Neutrophil (primary cell): ENCODE data around the gene BMPR1A.
"Not testable (repeated sequence)": the region's sequence is repeated elsewhere in the genome, so short reads cannot be mapped to it uniquely, and the experiment has no call there.

Experiments
- H3K27ac ChIP-seq: fragments of 200-600 bp; sonication (generic); 2 replicates; pipeline ENCODE4 v1.5.1; 2016; ENCODE audit warnings: mild to moderate bottlenecking, moderate library complexity
- H3K27me3 ChIP-seq: fragments of 200-600 bp; sonication (generic); 2 replicates; pipeline ENCODE4 v1.6.0; 2016; ENCODE audit warnings: mild to moderate bottlenecking
- H3K36me3 ChIP-seq: fragments of 200-600 bp; sonication (generic); 2 replicates; pipeline ENCODE4 v1.5.1; 2017
- H3K4me1 ChIP-seq, 2 experiments: fragments of 200-600 bp in 1 of 2; sonication (generic) in 1 of 2; 1 replicate in 1 of 2; 2 replicates in 1 of 2; pipeline versions ENCODE4 v1.5.1 to v1.6.1; 2013 to 2016; ENCODE audit warnings: low read depth in 1 of 2, low read length in 1 of 2, mild to moderate bottlenecking in 1 of 2, moderate library complexity in 1 of 2; ENCODE audit not compliant: control insufficient read depth in 1 of 2, insufficient read depth in 1 of 2
- H3K4me3 ChIP-seq, 2 experiments: fragments of 200-600 bp in 1 of 2; sonication (generic) in 1 of 2; 1 replicate in 1 of 2; 2 replicates in 1 of 2; pipeline ENCODE4 v1.5.1; 2013 to 2016; ENCODE audit warnings: low read depth in 1 of 2, low read length in 1 of 2, mild to moderate bottlenecking in 1 of 2, moderate library complexity in 1 of 2
- H3K9me3 ChIP-seq: fragments of 200-600 bp; sonication (generic); 2 replicates; pipeline ENCODE4 v1.5.1; 2016
- TF ChIP-seq, protein P1 (sequence below): fragments of 200-600 bp; sonication (generic); IDR thresholded peaks from 2 replicates; pipeline ENCODE4 v1.5.1; 2016; ENCODE audit warnings: antibody characterized with exemption

Gene BMPR1A

DNA sequence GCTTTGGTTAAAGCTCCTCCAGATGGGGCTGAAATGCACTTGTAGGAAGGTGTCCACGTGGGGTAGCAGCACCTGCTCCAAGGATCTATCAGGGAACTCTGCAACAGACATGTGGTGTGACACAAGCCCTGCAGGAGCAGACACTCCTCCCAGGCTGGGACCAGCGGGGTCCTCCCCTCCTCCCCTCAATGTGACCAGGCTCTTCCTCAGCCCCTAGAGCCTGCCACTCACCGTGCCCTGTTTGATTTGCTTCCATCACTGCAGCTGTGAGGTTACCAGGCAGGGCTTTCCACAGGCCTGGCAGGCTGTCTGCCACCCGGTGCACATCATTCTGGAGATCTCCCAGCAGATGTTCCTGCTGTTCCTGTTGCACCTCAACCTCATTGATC lies 187.6 kb downstream of the BMPR1A start:
- Histone ChIP-seq H3K9me3 (no peaks in the 10 kb centered on the region), H3K4me3 (no peak overlapping the region), H3K27ac (no peak overlapping the region), H3K27me3 (peaks cover 4% of the 10 kb centered on the region), H3K4me1 (peaks cover 0 to 3% of the 10 kb centered on the region in 2 experiments), H3K36me3 (no peaks in the 10 kb centered on the region)
- TF ChIP-seq, protein P1, sequence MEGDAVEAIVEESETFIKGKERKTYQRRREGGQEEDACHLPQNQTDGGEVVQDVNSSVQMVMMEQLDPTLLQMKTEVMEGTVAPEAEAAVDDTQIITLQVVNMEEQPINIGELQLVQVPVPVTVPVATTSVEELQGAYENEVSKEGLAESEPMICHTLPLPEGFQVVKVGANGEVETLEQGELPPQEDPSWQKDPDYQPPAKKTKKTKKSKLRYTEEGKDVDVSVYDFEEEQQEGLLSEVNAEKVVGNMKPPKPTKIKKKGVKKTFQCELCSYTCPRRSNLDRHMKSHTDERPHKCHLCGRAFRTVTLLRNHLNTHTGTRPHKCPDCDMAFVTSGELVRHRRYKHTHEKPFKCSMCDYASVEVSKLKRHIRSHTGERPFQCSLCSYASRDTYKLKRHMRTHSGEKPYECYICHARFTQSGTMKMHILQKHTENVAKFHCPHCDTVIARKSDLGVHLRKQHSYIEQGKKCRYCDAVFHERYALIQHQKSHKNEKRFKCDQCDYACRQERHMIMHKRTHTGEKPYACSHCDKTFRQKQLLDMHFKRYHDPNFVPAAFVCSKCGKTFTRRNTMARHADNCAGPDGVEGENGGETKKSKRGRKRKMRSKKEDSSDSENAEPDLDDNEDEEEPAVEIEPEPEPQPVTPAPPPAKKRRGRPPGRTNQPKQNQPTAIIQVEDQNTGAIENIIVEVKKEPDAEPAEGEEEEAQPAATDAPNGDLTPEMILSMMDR = no peak

DNA sequence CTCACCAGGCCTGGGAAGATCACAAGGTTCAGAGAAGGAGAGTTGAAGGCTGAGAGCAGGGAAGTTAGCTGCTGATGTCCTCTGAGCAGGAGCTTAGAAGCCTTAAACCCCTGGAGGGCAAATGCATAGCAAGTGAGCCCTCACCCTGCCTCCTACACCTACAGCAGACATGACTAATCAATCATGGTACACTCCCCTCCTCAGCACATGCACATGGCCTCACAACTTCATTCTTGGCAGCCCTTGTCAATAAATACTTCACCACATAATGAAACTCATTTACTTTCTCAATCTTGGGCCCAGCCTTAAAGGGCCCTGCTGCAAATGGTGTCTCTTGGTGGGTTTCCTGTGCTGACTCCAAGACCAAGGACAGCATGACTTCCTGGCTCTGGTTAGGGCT lies 188.1 kb downstream of the BMPR1A start:
- Histone ChIP-seq H3K36me3 (no peaks in the 10 kb centered on the region), H3K4me3 (no peak overlapping the region), H3K9me3 (no peaks in the 10 kb centered on the region)

DNA sequence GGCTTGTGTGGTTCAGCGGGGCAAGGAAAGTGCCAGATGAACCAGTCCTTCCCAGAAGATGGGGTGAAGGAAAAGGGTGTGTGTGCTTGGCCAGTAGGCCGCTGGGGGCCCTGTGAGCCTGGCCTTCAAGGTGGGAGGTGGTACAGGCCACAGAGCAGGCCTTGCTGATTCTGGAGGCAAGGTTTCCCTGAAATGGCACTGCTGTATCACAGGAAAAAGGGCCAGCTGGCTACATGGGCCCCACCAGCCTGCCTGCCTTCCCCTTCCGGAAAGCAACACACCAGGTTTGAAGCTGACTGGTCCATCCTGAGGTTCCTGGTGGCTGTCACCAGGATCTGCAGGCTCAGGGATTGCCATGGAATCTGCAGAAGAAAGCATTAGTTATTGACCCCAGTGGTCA lies 188.5 kb downstream of the BMPR1A start:
- H3K27ac ChIP-seq = no peak overlapping the region
- no peaks in the 10 kb centered on the region for H3K4me1 ChIP-seq
- no peaks in the 10 kb centered on the region for H3K36me3 ChIP-seq
- no peak overlapping the region for H3K4me3 ChIP-seq
- no peaks in the 10 kb centered on the region for H3K9me3 ChIP-seq
- peaks cover 4% of the 10 kb centered on the region for H3K27me3 ChIP-seq
- TF ChIP-seq, protein P1 = no peak

More for the DNA sequence above, 188.1 kb downstream of the BMPR1A start:
- Histone ChIP-seq H3K27ac (no peak overlapping the region), H3K4me1 (peaks cover 0 to 1% of the 10 kb centered on the region in 2 experiments), H3K27me3 (peaks cover 4% of the 10 kb centered on the region)
- TF ChIP-seq, protein P1 = no peak

DNA sequence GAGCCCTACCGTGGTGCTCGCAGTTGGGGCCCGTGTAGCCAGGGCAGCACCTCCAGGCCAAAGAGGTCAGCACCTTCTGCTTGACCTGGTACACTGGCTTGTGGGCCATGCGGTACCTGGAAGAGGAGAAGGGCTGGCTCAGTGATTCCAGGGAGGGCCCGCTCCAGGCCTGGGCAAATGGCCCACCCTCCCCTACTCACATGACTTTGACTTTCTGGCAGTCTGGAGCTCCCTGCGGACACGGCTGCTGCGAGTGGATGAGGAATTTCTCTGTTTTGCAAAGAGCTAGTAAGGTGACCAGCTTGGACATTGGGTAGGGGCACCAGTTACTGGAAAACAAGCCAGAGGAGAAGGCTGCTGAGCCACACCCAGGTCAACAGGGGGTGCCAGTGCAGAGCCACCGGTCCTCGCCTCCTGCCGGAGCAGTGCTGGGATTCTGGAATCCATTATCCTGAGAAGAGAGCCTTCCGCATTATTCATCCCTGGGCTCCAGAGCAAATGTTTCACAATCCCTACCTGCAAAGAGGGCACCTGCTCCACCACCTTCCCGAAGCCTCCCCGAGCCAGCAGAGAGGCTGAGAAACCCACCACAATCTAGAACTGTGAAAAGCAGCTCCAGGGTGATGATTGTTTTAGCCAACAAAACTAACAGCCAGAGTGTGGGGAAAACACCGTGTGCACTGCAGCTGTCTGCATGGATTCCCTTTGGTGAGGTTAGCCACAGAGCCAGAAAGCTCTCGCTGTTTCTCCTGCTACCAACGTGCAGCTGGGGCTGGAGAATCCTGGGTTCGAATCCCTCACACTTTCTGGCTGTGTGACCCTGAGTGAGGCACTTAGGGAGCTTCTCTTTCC lies 189.2 kb downstream of the BMPR1A start:
- Histone ChIP-seq H3K27ac (no peak overlapping the region), H3K36me3 (no peaks in the 10 kb centered on the region), H3K27me3 (peaks cover 4% of the 10 kb centered on the region), H3K9me3 (no peaks in the 10 kb centered on the region), H3K4me3 (no peak overlapping the region), H3K4me1 (no peaks in the 10 kb centered on the region)
- TF ChIP-seq, protein P1 = no peak

DNA sequence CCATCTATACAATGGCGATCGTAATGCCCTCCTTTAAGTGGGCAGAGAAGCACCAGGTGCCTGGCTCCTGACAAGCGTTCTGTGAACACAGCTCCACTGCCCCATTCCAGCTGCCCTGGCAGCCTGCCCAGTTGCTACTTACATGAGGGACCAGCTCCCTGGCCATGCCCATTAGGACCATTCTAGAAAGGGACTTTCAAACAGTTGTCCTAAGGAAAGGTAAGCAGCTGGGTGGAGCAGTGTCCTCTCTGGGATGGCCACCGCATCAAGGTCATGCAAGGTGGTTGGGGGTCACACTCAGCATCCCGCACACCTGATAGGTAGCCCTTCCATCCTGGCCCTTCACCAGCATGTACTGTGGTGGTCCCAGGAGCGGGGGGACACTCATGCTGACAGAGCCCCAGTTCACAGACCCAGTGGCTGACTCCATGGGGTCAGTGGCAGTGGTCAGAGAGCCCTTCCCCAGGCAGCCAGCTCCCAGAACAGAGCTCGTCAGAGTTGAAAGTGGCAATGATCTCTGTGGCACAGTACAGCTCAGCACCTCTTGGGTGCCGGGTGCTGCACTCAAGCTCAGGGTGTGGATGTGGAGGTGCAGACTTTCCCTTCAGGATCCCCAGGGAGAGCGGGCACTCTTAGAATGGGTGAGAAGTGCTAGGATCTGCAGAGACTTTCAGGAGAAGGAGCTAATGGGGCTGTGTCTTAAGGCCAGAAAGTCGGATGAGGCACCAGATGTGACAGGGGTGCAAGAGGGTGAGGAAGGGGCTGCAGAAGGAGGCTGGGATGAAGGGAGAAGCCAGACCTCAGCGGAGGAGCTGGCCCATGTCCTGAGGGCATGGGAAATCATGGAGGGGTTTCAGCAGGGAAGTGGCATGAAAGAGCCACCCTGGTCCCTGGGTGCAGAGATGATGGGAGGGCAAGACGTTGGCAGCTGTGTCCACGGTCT lies 190.1 kb downstream of the BMPR1A start:
- no peak overlapping the region for H3K4me3 ChIP-seq
- H3K36me3 ChIP-seq = no peaks in the 10 kb centered on the region
- no peaks in the 10 kb centered on the region for H3K4me1 ChIP-seq
- no peak overlapping the region for H3K27ac ChIP-seq
- H3K27me3 ChIP-seq = peaks cover 4% of the 10 kb centered on the region
- no peaks in the 10 kb centered on the region for H3K9me3 ChIP-seq
- TF ChIP-seq, protein P1 = no peak

DNA sequence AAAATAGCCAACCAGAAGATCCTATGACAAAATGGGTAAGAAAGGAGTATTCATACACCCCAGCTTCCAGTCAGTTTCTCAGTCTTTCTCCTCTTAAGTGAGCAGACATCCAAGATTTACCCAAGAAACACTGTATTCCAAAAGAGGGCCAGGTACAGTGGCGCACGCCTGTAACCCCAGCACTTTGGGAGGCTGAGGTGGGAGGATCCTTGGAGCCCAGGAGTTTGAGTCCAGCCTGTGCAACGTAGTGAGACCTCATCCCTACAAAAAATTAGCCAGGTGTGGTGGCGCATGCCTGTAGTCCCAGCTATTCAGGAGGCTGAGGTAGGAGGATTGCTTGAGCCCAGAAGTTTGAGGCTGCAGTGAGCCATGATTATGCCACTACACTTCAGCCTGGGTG lies 191.4 kb downstream of the BMPR1A start:
- not testable (repeated sequence) for H3K9me3 ChIP-seq, H3K36me3 ChIP-seq, H3K27me3 ChIP-seq, H3K27ac ChIP-seq, H3K4me1 ChIP-seq, H3K4me3 ChIP-seq
